Activated effector memory CD4-positive, alpha-beta T cell treated with anti-CD3 and anti-CD28 coated beads, Interleukin-2, amount 50 U/mL, for 16 hours (primary cell): ENCODE measurements around the gene ULK4.
"Not testable (repeated sequence)": the region's sequence is repeated elsewhere in the genome, so short reads cannot be mapped to it uniquely, and the experiment has no call there.

Experiments
- DNase-seq: peaks from one replicate; pipeline ENCODE4 v3.0.0-alpha.2; 2020

The ULK4 gene

GRCh38 chr3:41956574-41956973 is 5.3 kb downstream of the ULK4 start:
- DNase-seq = no peak

GRCh38 chr3:41955192-41955591 is 6.7 kb downstream of the ULK4 start:
- DNase-seq = no peak

GRCh38 chr3:41943311-41943843 is 18.5 kb downstream of the ULK4 start:
- no peak for DNase-seq

GRCh38 chr3:41940393-41940792 is 21.5 kb downstream of the ULK4 start:
- DNase-seq = no peak

- no peak for DNase-seq
These were observed 25.5 kb downstream of the ULK4 start for GRCh38 chr3:41936384-41936783.

- no peak for DNase-seq
These were observed 28.7 kb downstream of the ULK4 start for GRCh38 chr3:41933154-41933676.

GRCh38 chr3:41932464-41932863 is 29.4 kb downstream of the ULK4 start:
- DNase-seq = no peak

- DNase-seq = no peak
These were observed 41.4 kb downstream of the ULK4 start for GRCh38 chr3:41920406-41920965.

GRCh38 chr3:41915353-41915752 is 46.5 kb downstream of the ULK4 start:
- no peak for DNase-seq

GRCh38 chr3:41912280-41912679 is 49.6 kb downstream of the ULK4 start:
- no peak for DNase-seq

- no peak for DNase-seq
These were observed 54.4 kb downstream of the ULK4 start for GRCh38 chr3:41907330-41908073.

- DNase-seq = no peak
These were observed 61.6 kb downstream of the ULK4 start for GRCh38 chr3:41900265-41900664.

GRCh38 chr3:41898631-41899030 is 63.3 kb downstream of the ULK4 start:
- DNase-seq = no peak

- DNase-seq = no peak
These were observed 67.9 kb downstream of the ULK4 start for GRCh38 chr3:41893977-41894376.

- DNase-seq = no peak
These were observed 73.4 kb downstream of the ULK4 start for GRCh38 chr3:41888368-41889076.

GRCh38 chr3:41882956-41883355 is 78.9 kb downstream of the ULK4 start:
- DNase-seq = no peak

GRCh38 chr3:41881233-41881821 is 80.6 kb downstream of the ULK4 start:
- DNase-seq = no peak

GRCh38 chr3:41880387-41880786 is 81.5 kb downstream of the ULK4 start:
- no peak for DNase-seq

GRCh38 chr3:41877741-41878140 is 84.2 kb downstream of the ULK4 start:
- DNase-seq = not testable (repeated sequence)

- DNase-seq = no peak
These were observed 87.9 kb downstream of the ULK4 start for GRCh38 chr3:41874022-41874421.

- DNase-seq = no peak
These were observed 89.7 kb downstream of the ULK4 start for GRCh38 chr3:41872157-41872556.

- DNase-seq = no peak
These were observed 94.4 kb downstream of the ULK4 start for GRCh38 chr3:41867533-41867932.

GRCh38 chr3:41866298-41866697 is 95.6 kb downstream of the ULK4 start:
- no peak for DNase-seq
